Transverse colon (tissue), 4 donors: Measurements from ENCODE around the gene SLC5A2.
"Not testable (repeated sequence)": the region's sequence is repeated elsewhere in the genome, so short reads cannot be mapped to it uniquely, and the experiment has no call there.

Experiments
- CTCF ChIP-seq, 5 experiments: fragments of 200-600 bp in 3 of 5; fragments of 450-650 bp in 2 of 5; sonication (generic) in 3 of 5; IDR thresholded peaks; 1 replicate in 2 of 5; 2 replicates in 3 of 5; pipeline ENCODE4 v1.5.1; 2016 to 2017; ENCODE audit warnings: antibody characterized with exemption in 5 of 5, inconsistent platforms in 3 of 5, mild to moderate bottlenecking in 2 of 5, moderate library complexity in 1 of 5
- EP300 ChIP-seq: sonication (generic); formaldehyde crosslinking; IDR thresholded peaks from one replicate; pipeline ENCODE4 v1.6.1; 2017; ENCODE audit warnings: antibody characterized with exemption, low read depth
- POLR2A ChIP-seq: fragments of 450-650 bp; IDR thresholded peaks from one replicate; pipeline ENCODE4 v1.6.1; 2016; ENCODE audit warnings: antibody characterized with exemption, mild to moderate bottlenecking, moderate library complexity
- POLR2AphosphoS5 ChIP-seq, 3 donors: sonication (generic); formaldehyde crosslinking; IDR thresholded peaks; one replicate each; pipeline ENCODE4 v1.6.1; 2016; ENCODE audit warnings: antibody characterized with exemption in 3 of 3

- TF ChIP-seq POLR2A; CTCF (IDR thresholded peaks at IDR 0.05); POLR2AphosphoS5 (IDR thresholded peaks at IDR 0.05); EP300: not testable (repeated sequence)
Measured at GRCh38 chr16:31439023-31439422, 43.9 kb upstream of the SLC5A2 start.
